GM12875 (cell line): Measurements from ENCODE around the gene DCUN1D3.

Experiments used
- H3K4me3 ChIP-seq: one replicate; pipeline ENCODE4 v1.5.1; 2011; ENCODE audit warnings: low read depth, low read length, control low read depth
- TF ChIP-seq, protein P1 (sequence below): IDR thresholded peaks from 2 replicates; pipeline ENCODE4 v1.5.1; 2011; ENCODE audit warnings: low read depth, mild to moderate bottlenecking, control low read depth, inconsistent platforms, low read length, moderate library complexity, borderline replicate concordance; ENCODE audit not compliant: insufficient read depth

The DCUN1D3 gene

DNA sequence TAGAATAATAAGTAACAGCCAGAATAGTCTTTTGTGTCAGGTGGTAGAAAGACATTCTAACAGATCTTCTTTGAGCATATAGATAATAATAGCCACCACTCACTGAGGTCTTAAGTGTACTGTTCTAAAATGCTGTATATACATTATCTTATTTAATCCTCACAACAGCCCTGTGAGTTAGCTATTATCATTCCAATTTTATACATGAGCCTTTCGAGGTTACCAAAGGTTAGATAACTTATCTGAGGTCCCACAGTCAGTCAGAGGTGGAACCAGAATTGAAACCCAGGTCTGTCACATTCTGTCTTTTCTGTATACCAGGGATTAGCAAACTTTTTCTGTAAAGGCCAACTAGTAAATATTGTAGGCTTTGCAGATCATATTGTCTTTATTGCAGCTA lies 70.6 kb downstream of the DCUN1D3 start:
- no peak overlapping the region for H3K4me3 ChIP-seq
- TF ChIP-seq, protein P1, sequence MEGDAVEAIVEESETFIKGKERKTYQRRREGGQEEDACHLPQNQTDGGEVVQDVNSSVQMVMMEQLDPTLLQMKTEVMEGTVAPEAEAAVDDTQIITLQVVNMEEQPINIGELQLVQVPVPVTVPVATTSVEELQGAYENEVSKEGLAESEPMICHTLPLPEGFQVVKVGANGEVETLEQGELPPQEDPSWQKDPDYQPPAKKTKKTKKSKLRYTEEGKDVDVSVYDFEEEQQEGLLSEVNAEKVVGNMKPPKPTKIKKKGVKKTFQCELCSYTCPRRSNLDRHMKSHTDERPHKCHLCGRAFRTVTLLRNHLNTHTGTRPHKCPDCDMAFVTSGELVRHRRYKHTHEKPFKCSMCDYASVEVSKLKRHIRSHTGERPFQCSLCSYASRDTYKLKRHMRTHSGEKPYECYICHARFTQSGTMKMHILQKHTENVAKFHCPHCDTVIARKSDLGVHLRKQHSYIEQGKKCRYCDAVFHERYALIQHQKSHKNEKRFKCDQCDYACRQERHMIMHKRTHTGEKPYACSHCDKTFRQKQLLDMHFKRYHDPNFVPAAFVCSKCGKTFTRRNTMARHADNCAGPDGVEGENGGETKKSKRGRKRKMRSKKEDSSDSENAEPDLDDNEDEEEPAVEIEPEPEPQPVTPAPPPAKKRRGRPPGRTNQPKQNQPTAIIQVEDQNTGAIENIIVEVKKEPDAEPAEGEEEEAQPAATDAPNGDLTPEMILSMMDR = no peak

- H3K4me3 ChIP-seq = no peak overlapping the region
- TF ChIP-seq, protein P1 = no peak
Observed at GRCh38 chr16:20826039-20826566, 74.1 kb downstream of the DCUN1D3 start.

GRCh38 chr16:20822521-20823325 lies 77.4 kb downstream of the DCUN1D3 start:
- no peak overlapping the region for H3K4me3 ChIP-seq
- TF ChIP-seq, protein P1 = no peak

DNA sequence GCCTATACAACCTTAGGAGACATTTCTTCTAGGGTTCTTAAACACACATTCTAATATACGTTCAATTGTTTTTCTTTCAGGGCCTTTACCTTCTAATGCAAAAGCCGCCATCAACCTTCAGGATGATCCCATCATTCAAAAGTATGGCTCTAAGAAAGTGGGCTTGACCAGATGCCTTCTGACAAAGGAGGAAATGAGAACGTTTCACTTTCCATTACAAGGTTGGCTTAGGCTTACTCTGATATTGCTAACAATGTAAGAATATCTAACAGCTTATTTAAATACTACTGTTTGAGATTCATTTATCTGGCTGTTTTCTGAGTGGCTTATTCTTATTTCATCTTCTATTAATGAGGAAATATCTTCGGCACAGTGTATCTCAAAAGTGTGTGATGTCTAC lies 78.5 kb downstream of the DCUN1D3 start:
- TF ChIP-seq, protein P1 = no peak

GRCh38 chr16:20818929-20819585 lies 81.1 kb downstream of the DCUN1D3 start:
- TF ChIP-seq, protein P1 = no peak
- no peak overlapping the region for H3K4me3 ChIP-seq

More for the DNA sequence above, 78.5 kb downstream of the DCUN1D3 start:
- no peak overlapping the region for H3K4me3 ChIP-seq

DNA sequence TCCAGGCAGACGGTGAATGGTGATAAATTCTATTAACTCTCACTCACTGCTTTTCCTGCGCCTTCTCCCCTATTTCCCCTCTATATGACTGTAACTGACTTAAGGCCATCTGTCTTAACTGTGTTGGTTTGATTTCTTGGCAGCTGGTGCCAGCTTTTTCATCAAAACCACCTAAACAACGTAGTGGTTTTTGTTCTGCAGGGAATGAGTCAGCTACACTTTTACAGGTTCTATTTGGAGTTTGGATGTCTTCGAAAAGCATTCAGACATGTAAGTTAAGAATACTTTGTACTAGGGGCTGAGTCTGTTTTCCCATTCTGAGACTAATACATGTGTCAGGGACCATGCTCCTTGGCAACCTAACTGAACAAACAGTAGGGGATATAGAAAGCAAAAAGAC lies 85.4 kb downstream of the DCUN1D3 start:
- TF ChIP-seq, protein P1 = no peak
- H3K4me3 ChIP-seq = no peak overlapping the region
